MM.1S (cell line): ENCODE results near the gene RGS12.

Experiments used
- EZH2 ChIP-seq: fragments of 300-600 bp; sonication (generic); optimal IDR thresholded peaks from 2 replicates; pipeline ENCODE3; 2017; ENCODE audit warnings: low read depth, mild to moderate bottlenecking, antibody characterized with exemption, low read length, mixed read lengths
- TF ChIP-seq, protein P1 (sequence below): fragments of 300-600 bp; sonication (generic); IDR thresholded peaks from 2 replicates; pipeline ENCODE4 v1.5.1; 2016; ENCODE audit warnings: antibody characterized with exemption, low read length, mixed read lengths

DNA sequence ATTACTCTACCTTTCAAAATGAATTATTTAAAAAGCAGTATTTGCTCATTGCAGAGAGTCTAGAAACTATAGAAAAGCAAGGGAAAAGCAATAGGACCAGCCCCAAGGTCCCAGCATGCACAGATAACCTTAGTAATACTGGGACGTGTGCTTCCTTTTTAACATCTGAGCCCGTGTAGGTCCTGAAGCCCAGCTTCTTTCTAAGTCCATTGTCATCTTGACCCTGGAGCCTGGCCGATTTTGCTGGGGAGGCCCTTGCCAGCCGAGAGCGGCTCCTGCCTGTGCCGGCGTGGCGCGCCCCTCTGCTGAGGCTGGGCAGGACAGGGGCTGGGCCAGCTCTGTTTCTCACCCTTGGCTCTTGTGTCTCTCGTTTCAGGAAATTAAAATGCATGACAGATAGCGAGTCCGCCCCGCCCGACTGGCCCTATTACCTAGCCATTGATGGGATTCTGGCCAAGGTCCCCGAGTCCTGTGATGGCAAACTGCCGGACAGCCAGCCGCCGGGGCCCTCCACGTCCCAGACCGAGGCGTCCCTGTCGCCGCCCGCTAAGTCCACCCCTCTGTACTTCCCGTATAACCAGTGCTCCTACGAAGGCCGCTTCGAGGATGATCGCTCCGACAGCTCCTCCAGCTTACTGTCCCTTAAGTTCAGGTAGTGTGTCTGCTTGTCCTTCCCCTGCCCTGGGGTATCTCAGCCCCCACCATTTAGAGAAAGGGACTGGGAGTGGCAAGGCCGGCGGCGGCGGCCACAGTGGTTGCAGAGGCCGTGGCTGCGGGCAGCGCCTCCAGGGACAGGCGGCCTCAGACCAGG, 39.8 kb upstream of the RGS12 start:
- TF ChIP-seq, protein P1, sequence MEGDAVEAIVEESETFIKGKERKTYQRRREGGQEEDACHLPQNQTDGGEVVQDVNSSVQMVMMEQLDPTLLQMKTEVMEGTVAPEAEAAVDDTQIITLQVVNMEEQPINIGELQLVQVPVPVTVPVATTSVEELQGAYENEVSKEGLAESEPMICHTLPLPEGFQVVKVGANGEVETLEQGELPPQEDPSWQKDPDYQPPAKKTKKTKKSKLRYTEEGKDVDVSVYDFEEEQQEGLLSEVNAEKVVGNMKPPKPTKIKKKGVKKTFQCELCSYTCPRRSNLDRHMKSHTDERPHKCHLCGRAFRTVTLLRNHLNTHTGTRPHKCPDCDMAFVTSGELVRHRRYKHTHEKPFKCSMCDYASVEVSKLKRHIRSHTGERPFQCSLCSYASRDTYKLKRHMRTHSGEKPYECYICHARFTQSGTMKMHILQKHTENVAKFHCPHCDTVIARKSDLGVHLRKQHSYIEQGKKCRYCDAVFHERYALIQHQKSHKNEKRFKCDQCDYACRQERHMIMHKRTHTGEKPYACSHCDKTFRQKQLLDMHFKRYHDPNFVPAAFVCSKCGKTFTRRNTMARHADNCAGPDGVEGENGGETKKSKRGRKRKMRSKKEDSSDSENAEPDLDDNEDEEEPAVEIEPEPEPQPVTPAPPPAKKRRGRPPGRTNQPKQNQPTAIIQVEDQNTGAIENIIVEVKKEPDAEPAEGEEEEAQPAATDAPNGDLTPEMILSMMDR, result no peak
- TF ChIP-seq EZH2, result no peak
